OCI-LY7 (cell line): Measurements from ENCODE around the gene XAF1. TPM values are rescaled to one million over a fixed set of nuclear protein-coding genes. Genes with fewer than 3 reads are reported as not detected.

Source experiments
- BruUV-seq: library from RNA; stranded (reverse); fragments of 400-500 nt; replicated peaks from 2 replicates; lab custom pipeline; 2021; lab: Mats Ljungman, UMichigan
- CTCF ChIA-PET: fragments of 300-600 bp; sonication (Branson Sonifier 250); formaldehyde crosslinking; loops from one replicate; lab custom pipeline; 2022; ENCODE audit warnings: antibody characterized with exemption; ENCODE audit not compliant: unreplicated experiment; lab: Charles Lee
- POLR2A ChIA-PET: fragments of 300-600 bp; sonication (Branson Sonifier 250); formaldehyde crosslinking; loops from one replicate; lab custom pipeline; 2022; ENCODE audit warnings: antibody characterized with exemption; lab: Charles Lee
- DNase-seq: peaks from one replicate; pipeline ENCODE4 v3.0.0-alpha.2; 2015; ENCODE audit warnings: low spot score
- H2AFZ ChIP-seq: fragments of 200-600 bp; sonication (generic), shearing (Covaris generic); 2 replicates; pipeline ENCODE4 v1.6.1; 2014; ENCODE audit warnings: mild to moderate bottlenecking, antibody characterized with exemption, low read length, moderate library complexity
- H3K27ac ChIP-seq: fragments of 200-600 bp; sonication (generic); 2 replicates; pipeline ENCODE4 v1.5.1; 2014; ENCODE audit warnings: mixed run types, low read depth, mild to moderate bottlenecking, moderate library complexity, low read length, inconsistent platforms; ENCODE audit not compliant: poor library complexity, severe bottlenecking
- H3K36me3 ChIP-seq: fragments of 200-600 bp; sonication (generic); 2 replicates; pipeline ENCODE4 v1.6.1; 2014; ENCODE audit warnings: mild to moderate bottlenecking, antibody characterized with exemption, low read length, moderate library complexity, mixed read lengths; ENCODE audit not compliant: insufficient read depth
- H3K4me1 ChIP-seq: fragments of 200-600 bp; sonication (generic); 2 replicates; pipeline ENCODE4 v1.5.1; 2014; ENCODE audit warnings: mild to moderate bottlenecking, low read length; ENCODE audit not compliant: insufficient read depth, poor library complexity, severe bottlenecking
- H3K4me2 ChIP-seq: fragments of 200-600 bp; sonication (generic); 2 replicates; pipeline ENCODE4 v1.6.1; 2014; ENCODE audit warnings: mild to moderate bottlenecking, low read length
- H3K4me3 ChIP-seq: fragments of 200-600 bp; sonication (generic); 2 replicates; pipeline ENCODE4 v1.5.1; 2014; ENCODE audit warnings: mild to moderate bottlenecking, low read depth, low read length; ENCODE audit not compliant: poor library complexity, severe bottlenecking
- H3K79me2 ChIP-seq: fragments of 200-600 bp; sonication (generic); 2 replicates; pipeline ENCODE4 v1.6.1; 2016; ENCODE audit warnings: low read depth, mild to moderate bottlenecking, low read length, moderate library complexity, mixed read lengths; ENCODE audit not compliant: insufficient read depth
- H3K9me2 ChIP-seq: fragments of 200-600 bp; sonication (generic); 2 replicates; pipeline ENCODE4 v1.6.1; 2016; ENCODE audit warnings: mild to moderate bottlenecking, low read length, mixed read lengths; ENCODE audit not compliant: insufficient read depth
- H3K9me3 ChIP-seq: fragments of 200-600 bp; sonication (generic); 2 replicates; pipeline ENCODE4 v1.6.1; 2014; ENCODE audit warnings: mild to moderate bottlenecking, mixed run types, low read length, mixed read lengths
- H4K20me1 ChIP-seq: fragments of 200-600 bp; sonication (generic); 2 replicates; pipeline ENCODE4 v1.6.1; 2014; ENCODE audit warnings: mild to moderate bottlenecking, antibody characterized with exemption, low read length, moderate library complexity, mixed read lengths; ENCODE audit not compliant: insufficient read depth
- CTCF ChIP-seq: fragments of 200-600 bp; sonication (generic); conservative IDR thresholded peaks from 2 replicates; pipeline ENCODE4 v1.5.1; 2014; ENCODE audit warnings: mild to moderate bottlenecking, antibody characterized with exemption, low read length, moderate library complexity, mixed read lengths
- EZH2phosphoT487 ChIP-seq: fragments of 200-600 bp; sonication (generic); IDR thresholded peaks from 2 replicates; pipeline ENCODE4 v1.6.1; 2018; ENCODE audit warnings: low read depth, borderline replicate concordance, mild to moderate bottlenecking, mixed run types, antibody characterized with exemption, low read length, moderate library complexity, mixed read lengths
- intact Hi-C: fragments of 100-400 bp; cut with micrococcal nuclease; formaldehyde crosslinking; loops from one replicate; pipeline ENCODE4 v1.10.0; 2022; ENCODE audit not compliant: unreplicated experiment
- total RNA-seq, 2 experiments: library from RNA; depleted of rRNA in 1 of 2; stranded (reverse); fragments of >200 nt in 1 of 2; shearing (Covaris generic) in 1 of 2; gene quantifications; 2 replicates each; pipeline ENCODE4 v1.2.3, GENCODE V29; 2014 to 2022

XAF1 gene
- total RNA-seq, 2 experiments from 2014 or later = 0.38 to 0.46 TPM

GRCh38 chr17:6708357-6708961 is 47.4 kb upstream of the XAF1 start:
- Histone ChIP-seq H3K9me2 (no peaks in the 10 kb centered on the region), H3K4me3 (no peak overlapping the region), H3K4me2 (no peak overlapping the region), H3K4me1 (no peaks in the 10 kb centered on the region), H3K9me3 (no peaks in the 10 kb centered on the region), H3K79me2 (no peaks in the 10 kb centered on the region), H4K20me1 (no peaks in the 10 kb centered on the region), H2AFZ (no peak overlapping the region), H3K36me3 (no peaks in the 10 kb centered on the region), H3K27ac (no peak overlapping the region)
- no peak for DNase-seq
- ChIA-PET POLR2A (no interaction called here), CTCF (no interaction called here)
- TF ChIP-seq CTCF (no peak), EZH2phosphoT487 (no peak)
- no TSS peak for BruUV-seq
- intact Hi-C loops = no loop called here

GRCh38 chr17:6710317-6710716 is 45.5 kb upstream of the XAF1 start:
- Histone ChIP-seq H4K20me1 (no peaks in the 10 kb centered on the region), H3K4me3 (no peak overlapping the region), H3K9me2 (no peaks in the 10 kb centered on the region), H3K79me2 (no peaks in the 10 kb centered on the region), H3K27ac (no peak overlapping the region), H3K36me3 (no peaks in the 10 kb centered on the region), H3K4me2 (no peak overlapping the region), H3K9me3 (no peaks in the 10 kb centered on the region), H2AFZ (no peak overlapping the region), H3K4me1 (no peaks in the 10 kb centered on the region)
- ChIA-PET CTCF (no interaction called here), POLR2A (no interaction called here)
- no peak for DNase-seq
- BruUV-seq = no TSS peak
- intact Hi-C loops = no loop called here
- TF ChIP-seq EZH2phosphoT487 = no peak
- TF ChIP-seq CTCF = no peak

GRCh38 chr17:6711081-6711674 is 44.7 kb upstream of the XAF1 start:
- Histone ChIP-seq H3K4me3 (no peak overlapping the region), H2AFZ (no peak overlapping the region), H3K4me1 (no peaks in the 10 kb centered on the region), H3K79me2 (no peaks in the 10 kb centered on the region), H3K36me3 (no peaks in the 10 kb centered on the region), H3K4me2 (no peak overlapping the region), H4K20me1 (no peaks in the 10 kb centered on the region), H3K27ac (no peak overlapping the region), H3K9me2 (no peaks in the 10 kb centered on the region), H3K9me3 (no peaks in the 10 kb centered on the region)
- ChIA-PET POLR2A (no interaction called here), CTCF (no interaction called here)
- no TSS peak for BruUV-seq
- intact Hi-C loops = no loop called here
- TF ChIP-seq EZH2phosphoT487 = no peak
- no peak for TF ChIP-seq CTCF
- no peak for DNase-seq
